Lower leg skin (tissue), 3 donors: ENCODE measurements around the gene GASK1A.

ENCODE experiments used
- POLR2A ChIP-seq, 2 donors: fragments of 450-650 bp; IDR thresholded peaks; one replicate each; pipeline ENCODE4 v1.6.1; 2016 to 2017; ENCODE audit warnings: antibody characterized with exemption in 2 of 2, mild to moderate bottlenecking in 1 of 2, moderate library complexity in 1 of 2
- TF ChIP-seq, protein P1 (sequence below), 3 donors: fragments of 450-650 bp; IDR thresholded peaks; one replicate each; pipeline ENCODE4 v1.5.1; 2016; ENCODE audit warnings: antibody characterized with exemption in 3 of 3, mild to moderate bottlenecking in 3 of 3, moderate library complexity in 2 of 3

DNA sequence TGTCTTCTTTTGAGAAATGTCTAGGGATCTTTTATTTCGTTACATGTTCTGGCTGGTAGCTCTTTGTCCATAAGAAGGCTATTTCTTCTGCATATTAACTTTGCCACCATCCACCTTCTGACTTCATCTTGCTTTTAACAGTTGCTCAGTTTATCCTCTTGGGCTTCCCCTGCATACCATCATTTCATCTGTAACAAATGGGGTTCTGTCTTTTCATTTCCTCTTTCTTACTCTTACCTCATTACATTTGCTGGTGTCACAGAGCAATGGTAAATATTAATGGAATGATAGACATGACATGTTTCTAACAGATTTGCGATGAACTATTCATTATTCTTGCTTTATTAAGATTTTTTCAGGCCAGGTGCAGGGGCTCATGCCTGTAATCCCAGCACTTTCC lies 62.4 kb downstream of the GASK1A start:
- TF ChIP-seq, protein P1, sequence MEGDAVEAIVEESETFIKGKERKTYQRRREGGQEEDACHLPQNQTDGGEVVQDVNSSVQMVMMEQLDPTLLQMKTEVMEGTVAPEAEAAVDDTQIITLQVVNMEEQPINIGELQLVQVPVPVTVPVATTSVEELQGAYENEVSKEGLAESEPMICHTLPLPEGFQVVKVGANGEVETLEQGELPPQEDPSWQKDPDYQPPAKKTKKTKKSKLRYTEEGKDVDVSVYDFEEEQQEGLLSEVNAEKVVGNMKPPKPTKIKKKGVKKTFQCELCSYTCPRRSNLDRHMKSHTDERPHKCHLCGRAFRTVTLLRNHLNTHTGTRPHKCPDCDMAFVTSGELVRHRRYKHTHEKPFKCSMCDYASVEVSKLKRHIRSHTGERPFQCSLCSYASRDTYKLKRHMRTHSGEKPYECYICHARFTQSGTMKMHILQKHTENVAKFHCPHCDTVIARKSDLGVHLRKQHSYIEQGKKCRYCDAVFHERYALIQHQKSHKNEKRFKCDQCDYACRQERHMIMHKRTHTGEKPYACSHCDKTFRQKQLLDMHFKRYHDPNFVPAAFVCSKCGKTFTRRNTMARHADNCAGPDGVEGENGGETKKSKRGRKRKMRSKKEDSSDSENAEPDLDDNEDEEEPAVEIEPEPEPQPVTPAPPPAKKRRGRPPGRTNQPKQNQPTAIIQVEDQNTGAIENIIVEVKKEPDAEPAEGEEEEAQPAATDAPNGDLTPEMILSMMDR (IDR thresholded peaks at IDR 0.05) = no peak
- TF ChIP-seq POLR2A (IDR thresholded peaks at IDR 0.05) = no peak
